GM19395 (cell line): ENCODE measurements around the gene ADSS2.
"Not testable (repeated sequence)": the region's sequence is repeated elsewhere in the genome, so short reads cannot be mapped to it uniquely, and the experiment has no call there.

ENCODE experiments used
- ATAC-seq: cut with Tn5 transposase; IDR thresholded peaks from one replicate; pipeline ENCODE4 v1.9.1; 2021; ENCODE audit warnings: mild to moderate bottlenecking, moderate library complexity; ENCODE audit not compliant: unreplicated experiment

The ADSS2 gene

DNA sequence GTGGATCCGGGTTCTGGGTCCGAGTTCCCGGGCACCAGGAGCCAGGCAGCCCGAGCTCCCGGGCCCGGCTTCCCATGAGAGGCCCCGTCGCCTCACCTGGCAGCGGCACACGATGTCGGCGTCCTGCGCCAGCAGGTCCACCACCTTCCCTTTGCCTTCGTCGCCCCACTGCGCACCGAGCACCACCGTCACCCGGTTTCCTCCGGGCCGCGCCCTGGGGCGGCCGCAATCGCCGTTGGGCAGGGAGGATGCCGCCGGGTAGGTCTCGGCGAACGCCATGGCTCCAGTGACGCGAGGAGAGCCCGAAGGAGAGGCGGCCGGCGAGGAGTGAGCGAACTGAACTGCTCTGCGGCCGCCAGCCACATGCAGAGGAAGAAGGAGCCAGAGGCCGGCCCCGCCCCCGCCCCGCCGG, at the start of gene ADSS2:
TSS of gene ADSS2 (minus strand) at position 371 of the 412 bp plus-strand sequence. CDS start at position 279, 92 bp downstream.
- no peak for ATAC-seq

DNA sequence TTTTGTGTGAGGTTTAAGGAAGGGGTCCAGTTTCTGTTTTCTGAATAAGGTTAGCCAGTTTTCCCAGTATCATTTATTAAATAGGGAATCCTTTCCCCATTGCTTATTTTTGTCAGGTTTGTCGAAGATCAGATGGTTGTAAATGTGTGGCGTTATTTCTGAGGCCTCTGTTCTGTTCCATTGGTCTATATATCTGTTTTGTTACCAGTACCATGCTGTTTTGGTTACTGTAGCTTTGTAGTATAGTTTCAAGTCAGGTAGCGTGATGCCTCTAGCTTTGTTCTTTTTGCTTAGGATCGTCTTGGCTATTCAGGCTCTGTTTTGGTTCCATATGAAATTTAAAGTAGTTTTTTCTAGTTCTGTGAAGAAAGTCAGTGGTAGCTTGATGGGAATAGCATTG, 48.8 kb upstream of the ADSS2 start:
- not testable (repeated sequence) for ATAC-seq

DNA sequence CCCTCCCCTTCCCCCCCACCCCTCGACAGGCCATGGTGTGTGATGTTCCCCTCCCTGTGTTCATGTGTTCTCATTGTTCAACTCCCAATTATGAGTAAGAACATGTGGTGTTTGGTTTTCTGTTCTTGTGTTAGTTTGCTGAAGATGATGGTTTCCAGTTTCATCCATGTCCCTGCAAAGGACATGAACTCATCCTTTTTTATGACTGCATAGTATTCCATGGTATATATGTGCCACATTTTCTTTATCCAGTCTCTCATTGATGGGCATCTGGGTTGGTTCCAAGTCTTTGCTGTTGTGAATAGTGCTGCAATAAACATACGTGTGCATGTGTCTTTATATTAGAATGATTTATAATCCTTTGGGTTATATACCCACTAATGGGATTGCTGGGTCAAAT, 47.8 kb upstream of the ADSS2 start:
- ATAC-seq, result not testable (repeated sequence)

DNA sequence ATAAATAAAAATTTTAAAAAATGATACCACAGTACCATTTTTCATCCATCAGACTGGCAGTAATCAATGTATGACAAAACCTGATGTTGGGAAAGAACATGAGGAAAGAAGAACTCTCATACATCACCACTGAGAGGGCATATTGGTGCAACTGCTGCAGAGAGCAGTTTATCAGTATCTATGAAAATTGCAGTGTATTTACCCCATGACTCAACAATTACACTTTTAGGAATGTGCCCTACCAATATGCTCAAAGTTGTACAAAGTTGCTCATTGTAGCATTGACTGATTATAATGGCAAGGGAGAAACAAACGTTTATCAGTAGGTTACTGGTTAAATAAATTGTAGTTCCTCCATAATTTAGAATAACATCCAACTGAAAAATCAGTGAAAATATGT, 46.1 kb upstream of the ADSS2 start:
- no peak for ATAC-seq

DNA sequence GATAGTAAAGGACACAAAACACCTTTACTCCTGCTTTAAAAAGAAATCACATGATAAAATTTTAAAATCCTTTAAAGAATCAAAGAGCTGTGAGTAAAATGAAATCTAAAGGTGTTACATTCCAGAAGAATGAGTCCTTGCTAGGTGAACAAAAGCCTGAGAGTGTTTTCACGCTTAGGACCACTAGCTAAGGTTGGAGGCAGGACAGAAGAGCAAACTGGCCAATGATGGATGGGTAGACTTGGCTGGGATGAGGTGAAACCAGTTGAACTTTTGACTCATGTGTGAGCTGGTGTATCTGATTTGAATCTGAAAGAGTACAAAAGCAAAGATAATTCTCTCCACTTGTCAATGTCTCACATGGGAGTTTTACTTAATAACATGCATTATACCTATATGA, 44.5 kb upstream of the ADSS2 start:
- no peak for ATAC-seq

DNA sequence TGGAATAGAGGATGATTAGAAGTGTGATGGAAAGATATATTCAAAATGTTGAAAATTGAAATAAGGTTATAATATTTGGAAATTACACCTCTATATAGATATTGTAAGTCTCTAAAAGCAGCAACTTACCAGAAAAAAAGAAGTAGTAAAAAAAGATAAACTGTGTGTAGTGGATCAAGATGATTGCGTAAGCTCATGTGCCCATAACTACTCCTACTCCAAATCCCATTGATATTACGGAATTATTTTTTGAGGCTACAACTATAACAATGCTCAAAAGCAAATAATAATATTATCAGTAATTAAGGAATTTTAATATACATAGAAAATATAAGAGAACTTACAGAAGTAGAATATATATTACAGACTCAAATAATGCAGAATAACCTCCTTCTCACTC, 42.9 kb upstream of the ADSS2 start:
- ATAC-seq, result no peak

DNA sequence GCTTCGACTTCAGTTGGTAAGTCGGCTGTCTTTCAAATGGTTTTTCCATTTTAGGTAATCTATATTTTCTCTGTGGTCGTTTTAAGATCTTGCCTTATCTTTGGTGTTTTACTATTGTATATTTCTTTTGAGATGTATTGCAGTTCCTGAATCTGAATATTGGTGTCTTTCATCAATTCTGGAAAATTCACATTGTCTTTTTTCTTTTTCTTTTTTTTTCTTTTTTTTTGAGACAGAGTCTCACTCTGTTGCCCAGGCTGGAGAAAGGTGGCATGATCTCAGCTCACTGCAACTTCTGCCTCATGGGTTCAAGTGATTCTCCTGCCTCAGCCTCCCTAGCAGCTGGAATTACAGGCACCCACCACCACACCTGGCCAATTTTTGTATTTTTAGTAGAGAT, 33.3 kb upstream of the ADSS2 start:
- ATAC-seq, result not testable (repeated sequence)

DNA sequence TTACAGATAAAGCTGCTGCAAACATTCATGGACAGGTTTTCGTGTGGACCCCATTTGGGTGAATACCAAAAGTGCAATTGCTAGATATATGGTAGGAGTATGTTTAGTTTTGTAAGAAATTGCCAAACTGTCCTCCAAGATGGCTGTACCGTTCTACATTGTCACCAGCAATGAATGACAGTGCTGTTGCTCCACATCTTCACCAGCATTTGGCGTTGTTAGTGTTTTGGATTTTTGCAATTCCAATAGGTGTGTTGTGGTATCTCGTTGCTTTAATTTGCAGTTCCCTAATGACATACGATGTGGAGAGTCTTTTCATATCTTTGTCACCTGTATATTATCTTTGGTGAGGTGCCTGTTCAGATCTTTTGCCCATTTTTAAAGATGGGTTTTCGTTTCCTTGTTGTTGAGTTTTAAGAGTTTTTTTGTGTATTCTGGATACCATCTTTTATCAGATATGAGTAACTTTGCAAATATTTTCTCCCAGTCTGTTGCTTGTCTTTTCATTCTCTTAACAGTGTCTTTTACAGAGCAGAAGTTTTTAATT, 21.4 kb upstream of the ADSS2 start:
- no peak for ATAC-seq

DNA sequence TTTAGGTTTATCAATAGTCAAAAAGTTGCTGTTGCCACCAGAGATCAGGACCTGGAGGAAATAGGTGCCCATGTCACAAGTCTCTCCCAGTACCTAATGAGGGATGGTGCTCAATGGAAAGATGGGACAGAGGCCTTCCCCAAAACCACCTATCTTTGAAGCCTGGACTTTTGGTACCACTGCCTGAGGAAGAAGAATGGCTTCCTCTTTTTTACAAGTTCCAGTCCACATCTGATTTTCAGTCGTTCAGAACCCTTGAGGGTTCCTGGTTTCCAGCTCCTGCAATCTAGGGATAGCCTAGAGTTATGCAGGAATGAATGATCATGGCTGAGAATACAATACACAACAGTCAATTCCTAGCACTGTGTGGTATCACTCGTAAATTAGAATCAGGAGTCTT, 15.0 kb upstream of the ADSS2 start:
- no peak for ATAC-seq

DNA sequence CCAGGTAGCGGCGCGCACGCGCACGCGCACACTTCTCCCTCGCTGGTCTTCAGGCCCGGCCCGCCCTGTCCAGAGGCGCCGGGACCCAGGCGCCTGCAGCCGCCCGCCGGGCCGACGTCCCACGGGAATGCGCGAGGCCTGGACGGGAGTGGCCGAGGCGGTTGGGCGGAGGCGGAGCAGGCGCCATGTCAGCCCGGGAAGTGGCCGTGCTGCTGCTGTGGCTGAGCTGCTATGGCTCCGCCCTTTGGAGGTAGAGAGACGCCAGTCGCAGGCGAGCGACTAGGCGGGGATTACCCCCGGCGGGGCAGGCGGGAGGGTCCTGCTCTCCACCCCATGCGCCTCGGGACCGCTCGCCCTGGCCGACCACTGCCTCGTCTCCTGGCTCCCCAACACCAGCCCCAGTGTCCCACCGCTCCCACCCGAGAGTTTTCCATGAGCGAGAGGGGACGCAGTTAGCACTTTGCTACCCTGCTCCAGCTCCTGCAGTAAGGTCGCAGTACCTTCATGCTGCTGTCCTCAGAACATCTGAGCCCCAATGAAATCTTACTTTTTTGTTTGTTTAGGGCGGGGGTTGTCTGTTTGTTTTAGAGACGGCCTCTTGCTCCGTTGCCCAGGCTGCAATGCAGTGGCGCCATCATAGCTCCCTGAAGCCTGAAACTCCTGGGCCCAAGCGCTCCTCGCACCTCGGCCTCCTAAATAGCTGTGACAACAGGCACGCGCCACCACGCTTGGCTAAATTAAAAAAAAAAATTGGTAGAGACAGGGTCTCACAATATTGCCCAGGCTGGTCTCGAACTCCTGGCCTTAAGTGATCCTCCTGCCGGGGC, 9.7 kb upstream of the ADSS2 start, which contains the start of gene CATSPERE:
TSS of gene CATSPERE (plus strand) at position 29 of the 827 bp plus-strand sequence. CDS start at position 186, 157 bp downstream.
- peak; percentile 98 for ATAC-seq

DNA sequence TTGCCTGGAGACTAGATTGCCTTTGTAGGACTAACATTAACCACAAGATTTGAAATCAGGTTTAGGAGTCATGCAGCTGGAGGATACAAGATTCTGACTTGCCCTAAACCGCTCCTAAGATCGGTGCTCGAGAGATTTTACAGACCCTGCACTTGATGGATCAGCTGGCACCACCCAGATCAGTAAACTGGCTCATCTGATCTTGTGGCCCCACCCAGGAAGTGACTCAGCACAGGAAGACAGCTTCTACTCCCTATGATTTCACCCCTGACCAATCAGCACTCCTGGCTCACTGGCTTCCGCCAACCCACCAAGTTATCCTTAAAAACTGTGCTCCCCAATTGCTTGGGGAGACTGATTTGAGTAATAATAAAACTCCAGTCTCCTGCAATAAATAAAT, 8.5 kb upstream of the ADSS2 start:
- ATAC-seq, result no peak

DNA sequence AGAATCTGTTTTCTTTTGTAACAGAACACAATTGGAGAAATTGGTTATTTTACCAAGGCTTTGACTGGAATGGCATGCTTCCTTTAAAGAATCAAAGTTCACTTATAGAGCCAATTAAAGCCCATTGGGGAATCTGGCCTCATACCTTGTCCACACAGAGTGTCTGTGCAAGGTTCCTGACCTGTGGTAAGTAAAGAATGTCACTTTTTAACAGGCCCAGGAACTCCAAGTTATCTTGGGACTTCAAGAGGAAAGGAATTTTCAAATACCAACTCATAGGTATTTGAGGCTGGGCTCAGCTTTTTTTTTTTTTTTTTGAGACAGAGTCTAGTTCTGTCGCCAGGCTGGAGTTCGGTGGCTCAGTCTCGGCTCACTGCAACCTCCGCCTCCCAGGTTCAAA, 7.1 kb upstream of the ADSS2 start:
- ATAC-seq, result no peak

DNA sequence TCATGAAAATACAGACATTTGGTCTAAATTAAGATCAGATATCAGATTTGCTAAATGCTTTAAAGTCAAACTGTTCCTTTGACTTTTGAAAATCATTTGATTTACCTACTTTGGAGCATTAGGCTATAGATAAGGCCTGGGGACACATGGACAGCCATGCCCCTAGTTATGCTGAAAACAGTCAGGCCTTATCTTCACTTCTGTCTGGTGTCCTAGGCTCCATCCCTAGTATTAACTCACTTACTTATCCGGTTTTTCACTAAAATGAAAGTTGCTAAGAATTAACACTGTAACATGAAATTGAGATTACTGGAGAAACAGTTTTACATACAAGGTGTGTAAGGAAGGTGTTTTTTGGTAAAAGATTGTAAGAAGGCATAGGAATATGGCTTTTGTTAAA, 4.9 kb upstream of the ADSS2 start:
- no peak for ATAC-seq

DNA sequence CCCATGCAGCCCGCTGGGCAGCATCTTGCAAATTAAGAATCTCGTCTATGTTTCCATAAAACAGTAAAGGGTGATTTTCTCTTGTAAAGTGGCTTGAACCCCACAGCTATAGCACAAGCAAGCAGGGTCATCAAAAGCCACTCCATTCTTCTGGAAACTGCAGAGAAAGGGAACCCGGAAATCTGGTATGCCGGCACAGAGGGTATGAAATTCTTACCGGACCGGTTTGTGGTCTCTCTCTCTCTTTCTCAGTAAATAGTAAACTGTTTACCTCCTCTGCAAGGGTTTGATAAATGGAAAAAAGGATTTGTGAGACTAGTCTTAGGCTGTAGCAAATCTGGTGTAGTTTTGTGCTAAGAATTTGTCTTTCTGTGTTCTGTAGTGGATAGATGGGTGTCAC, 2.7 kb upstream of the ADSS2 start:
- ATAC-seq, result no peak

DNA sequence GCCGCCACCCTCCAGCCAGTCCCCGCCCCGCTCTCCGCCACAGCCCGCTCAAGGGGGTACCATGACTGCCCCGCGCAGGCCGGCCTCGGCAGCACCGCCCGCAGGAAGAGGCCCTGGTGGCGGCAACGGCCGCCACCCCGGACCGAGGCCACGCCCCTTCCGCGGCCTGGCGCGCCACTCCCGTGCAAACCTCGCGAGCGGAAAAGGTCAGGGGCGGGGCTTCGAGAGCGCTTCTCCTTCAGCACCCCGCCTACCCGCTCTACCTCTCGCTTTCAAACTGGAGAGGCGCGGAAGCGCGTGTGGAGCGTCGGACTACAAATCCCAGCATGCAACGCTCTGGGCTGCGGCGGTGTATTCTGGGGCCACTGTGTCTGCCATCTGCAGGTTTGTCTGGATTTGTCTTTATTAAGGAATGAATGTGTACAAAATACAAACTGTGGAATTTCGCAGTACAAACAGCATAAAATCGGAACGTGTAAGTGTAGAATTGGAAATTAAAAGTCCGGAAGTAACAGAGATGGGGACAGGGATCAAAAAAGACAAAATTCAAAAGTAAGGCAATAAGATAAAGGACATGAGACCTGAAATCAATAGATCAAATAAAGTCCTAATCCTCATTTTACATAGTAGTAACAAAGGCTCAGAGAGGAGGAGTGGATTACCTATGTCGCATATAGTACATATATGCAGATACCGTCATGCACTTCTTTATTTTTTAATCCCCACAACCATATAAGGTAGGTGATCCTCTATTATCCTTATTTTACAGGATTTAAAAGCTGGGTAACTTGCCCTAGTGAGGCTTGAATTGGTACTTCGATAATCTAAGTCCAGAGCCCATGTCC, 464 bp upstream of the ADSS2 start:
- ATAC-seq, result peak; percentile 91

DNA sequence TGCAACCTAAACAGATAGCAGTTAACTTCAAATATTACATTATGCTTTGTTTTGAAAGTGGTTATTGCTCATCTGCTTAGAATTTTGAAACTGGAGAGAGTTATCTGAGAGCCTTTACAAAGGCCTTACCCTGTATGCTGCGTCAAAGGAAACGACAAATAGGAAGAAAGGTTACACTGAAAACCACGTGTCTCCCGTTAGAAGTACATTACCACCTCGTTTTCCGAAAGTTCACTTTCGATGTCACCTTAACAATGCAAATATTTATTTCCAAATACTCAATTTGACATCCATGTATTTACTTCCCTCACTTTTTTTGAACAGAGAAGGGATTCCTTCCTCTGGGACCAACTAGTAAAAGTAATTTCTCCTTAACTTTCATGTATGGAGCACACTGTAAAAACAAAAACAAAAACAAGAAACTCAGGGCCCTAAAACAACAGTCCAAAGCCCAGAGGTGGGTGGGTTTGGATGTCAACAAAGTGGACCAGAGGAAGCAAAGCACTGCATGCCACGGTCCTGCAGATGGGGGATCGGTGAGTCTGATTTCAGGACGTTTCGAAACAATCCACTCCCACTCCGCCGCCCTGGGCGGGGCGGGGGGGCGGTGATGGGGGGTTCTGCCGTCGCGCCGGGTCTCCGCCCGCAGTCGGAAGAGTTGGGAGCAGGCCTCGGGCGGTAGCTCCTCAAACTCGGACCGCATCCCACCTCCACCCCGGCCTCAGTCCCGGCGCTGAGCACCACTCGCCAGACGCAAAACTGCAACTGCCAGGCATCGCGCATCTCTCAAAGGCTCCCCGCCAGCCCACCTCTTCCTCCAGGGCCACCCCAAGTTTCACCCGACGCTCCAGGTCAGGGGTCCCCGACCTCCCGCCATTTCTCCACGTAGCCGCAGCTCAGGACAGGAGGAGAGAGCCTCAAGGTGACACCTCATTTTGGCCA, 841 bp downstream of the ADSS2 start:
- ATAC-seq, result peak; percentile 25

DNA sequence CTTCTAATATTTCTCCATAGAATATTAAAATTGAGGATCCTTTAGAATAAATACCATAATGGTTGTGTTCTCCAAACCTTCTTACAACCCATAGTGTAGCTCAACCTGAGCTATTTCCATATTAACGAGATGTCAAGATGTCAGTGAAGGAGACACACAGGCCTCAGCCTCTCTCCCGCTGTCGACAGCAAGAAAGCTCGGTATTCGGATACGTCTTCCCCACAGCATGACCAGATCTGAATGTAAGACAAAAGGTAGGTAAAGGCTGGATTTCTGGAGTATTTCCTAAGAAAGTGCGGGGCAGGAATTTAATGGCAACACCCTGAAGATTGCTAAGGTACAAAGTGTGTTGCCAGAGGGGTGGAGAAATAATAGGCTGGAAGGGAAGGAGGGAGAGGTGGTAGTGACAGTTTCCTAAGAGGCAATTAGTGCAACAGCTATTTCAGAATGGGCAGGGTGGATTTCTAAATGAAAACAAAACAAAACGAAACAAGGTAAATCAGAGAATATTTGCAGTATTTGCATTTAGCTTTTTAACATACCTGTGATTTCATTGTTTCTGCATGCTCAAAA, 1.7 kb downstream of the ADSS2 start:
- no peak for ATAC-seq

DNA sequence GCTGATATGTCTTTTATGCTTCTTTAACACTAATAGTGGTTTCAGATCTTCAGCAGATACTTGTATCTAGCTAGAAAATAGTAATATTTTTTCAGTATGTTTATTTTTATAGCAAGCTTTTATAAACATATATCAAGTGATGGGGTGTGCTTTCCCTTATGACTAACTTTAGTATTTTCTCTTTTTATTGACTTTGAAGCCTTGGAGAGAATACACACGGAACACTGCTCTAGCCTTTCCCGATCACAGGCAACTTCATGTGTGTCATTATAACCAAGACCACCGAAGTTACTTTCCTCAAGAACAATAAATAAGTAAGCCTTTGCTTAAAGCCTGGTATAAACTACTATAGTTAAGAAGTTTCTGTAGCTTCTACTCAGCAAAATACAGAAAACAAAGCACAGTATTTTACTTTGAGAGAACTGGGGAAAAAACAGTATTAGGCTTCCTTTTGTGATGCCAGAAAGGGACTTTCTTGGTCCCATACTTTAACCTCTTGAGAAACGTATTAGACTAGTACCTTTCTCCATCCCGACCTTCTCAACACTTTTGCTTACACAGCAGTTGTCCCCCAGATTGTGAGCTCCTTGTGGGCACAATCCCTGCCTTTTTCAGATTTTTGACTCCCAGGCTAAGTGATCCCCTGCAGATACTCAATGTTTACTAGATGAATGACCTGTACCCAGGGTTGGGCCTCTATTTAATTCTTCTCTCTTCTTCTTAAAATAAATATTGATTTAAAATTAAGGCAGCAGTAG, 3.3 kb downstream of the ADSS2 start:
- ATAC-seq, result no peak

DNA sequence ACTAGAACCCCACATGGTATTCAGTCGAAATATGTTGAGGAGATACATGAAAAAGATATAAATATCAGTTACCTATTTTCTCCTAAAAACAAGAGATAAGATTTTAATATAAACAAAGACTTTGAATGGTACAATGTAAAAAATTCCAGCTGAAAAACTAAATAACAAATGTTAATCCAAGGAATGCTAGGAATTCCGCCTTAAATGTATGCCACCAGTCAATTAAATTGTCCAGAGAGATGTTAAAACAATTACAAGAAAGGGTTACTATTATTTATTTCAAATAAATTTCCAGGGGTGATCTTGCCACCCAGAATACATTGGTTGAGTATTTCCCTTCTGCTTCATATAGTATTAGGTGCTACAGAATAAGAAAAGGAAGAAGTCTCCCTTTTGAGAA, 4.2 kb downstream of the ADSS2 start:
- no peak for ATAC-seq
